Fibroblast of villous mesenchyme (primary cell): ENCODE data around the gene UMPS. TPM values are rescaled to one million over a fixed set of nuclear protein-coding genes. Genes with fewer than 3 reads are reported as not detected.

Experiments used
- DNase-seq: peaks from one replicate; pipeline ENCODE4 v3.0.0-alpha.2; 2010; ENCODE audit warnings: low read depth
- H3K4me3 ChIP-seq: 2 replicates; pipeline ENCODE4 v1.5.1; 2011; ENCODE audit warnings: low read depth, mild to moderate bottlenecking, low read length
- total RNA-seq: library from RNA; depleted of rRNA; stranded (reverse); fragments of >200 nt; gene quantifications from 2 replicates; pipeline ENCODE4 v1.2.3, GENCODE V29; 2012
- TF ChIP-seq, protein P1 (sequence below): IDR thresholded peaks from 2 replicates; pipeline ENCODE4 v1.5.1; 2012; ENCODE audit warnings: low read depth, mild to moderate bottlenecking, low read length; ENCODE audit not compliant: insufficient read depth

The UMPS gene
- total RNA-seq, 1 donor: 31.1 TPM

DNA sequence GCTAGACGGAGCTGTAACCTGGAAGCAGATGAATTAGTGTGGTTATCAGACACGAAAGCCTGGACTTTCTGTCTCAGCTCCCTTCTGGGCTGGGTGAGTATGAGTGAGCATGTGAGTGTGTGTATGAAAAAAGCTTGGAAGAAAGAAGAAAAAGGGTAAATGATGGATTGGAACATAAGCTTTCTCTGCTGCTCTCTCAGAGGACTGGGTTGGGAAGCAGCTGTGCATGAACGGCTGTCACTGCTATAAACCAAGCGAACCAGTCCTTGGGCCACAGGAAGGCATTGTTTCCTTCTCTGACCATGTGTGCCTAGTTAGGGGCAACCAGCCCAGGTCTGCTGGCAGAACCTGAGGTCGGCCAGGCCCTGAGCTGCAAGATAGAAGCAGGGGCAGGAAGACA lies 37.0 kb downstream of the UMPS start:
- TF ChIP-seq, protein P1, sequence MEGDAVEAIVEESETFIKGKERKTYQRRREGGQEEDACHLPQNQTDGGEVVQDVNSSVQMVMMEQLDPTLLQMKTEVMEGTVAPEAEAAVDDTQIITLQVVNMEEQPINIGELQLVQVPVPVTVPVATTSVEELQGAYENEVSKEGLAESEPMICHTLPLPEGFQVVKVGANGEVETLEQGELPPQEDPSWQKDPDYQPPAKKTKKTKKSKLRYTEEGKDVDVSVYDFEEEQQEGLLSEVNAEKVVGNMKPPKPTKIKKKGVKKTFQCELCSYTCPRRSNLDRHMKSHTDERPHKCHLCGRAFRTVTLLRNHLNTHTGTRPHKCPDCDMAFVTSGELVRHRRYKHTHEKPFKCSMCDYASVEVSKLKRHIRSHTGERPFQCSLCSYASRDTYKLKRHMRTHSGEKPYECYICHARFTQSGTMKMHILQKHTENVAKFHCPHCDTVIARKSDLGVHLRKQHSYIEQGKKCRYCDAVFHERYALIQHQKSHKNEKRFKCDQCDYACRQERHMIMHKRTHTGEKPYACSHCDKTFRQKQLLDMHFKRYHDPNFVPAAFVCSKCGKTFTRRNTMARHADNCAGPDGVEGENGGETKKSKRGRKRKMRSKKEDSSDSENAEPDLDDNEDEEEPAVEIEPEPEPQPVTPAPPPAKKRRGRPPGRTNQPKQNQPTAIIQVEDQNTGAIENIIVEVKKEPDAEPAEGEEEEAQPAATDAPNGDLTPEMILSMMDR: no peak
- no peak for DNase-seq
- no peak overlapping the region for H3K4me3 ChIP-seq

DNA sequence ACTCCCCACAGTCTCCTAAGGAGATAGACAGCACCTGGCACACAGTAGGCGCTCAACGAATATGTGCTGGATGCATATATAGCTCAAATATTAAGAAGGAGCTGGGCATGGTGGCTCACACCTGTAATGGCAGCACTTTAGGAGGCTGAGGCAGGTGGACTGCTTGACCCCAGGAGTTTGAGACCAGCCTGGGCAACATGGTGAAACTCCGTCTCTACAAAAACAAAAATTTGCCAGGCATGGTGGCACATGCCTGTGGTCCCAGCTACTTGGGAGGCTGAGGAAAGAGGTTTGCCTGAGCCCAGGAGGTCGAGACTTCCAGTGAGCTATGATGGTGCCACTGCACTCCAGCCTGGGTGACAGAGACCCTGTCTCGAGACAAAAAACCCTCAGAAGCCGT lies 37.4 kb downstream of the UMPS start:
- H3K4me3 ChIP-seq: no peak overlapping the region
- DNase-seq: no peak
- TF ChIP-seq, protein P1: no peak

DNA sequence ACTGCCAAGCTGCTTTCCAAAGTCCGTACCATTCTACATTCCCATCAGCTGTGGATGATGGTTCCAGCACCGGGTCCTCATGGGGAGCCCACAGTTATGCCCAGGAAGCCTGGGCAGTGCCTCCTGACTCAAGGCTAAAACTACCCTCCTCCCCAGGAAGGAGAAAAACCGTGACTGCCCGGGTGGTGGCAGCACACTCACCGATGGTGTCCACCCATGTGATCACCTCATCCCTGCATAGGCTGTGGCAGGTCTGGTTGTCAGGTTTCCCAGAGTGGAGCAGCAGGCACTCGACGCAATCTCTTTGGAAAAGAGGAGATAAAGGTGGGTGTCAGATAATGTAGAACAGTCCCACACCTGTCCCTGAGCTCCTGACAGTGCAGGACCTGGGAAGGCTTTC lies 38.6 kb downstream of the UMPS start:
- no peak overlapping the region for H3K4me3 ChIP-seq
- TF ChIP-seq, protein P1: peak; percentile 32
- DNase-seq: no peak

DNA sequence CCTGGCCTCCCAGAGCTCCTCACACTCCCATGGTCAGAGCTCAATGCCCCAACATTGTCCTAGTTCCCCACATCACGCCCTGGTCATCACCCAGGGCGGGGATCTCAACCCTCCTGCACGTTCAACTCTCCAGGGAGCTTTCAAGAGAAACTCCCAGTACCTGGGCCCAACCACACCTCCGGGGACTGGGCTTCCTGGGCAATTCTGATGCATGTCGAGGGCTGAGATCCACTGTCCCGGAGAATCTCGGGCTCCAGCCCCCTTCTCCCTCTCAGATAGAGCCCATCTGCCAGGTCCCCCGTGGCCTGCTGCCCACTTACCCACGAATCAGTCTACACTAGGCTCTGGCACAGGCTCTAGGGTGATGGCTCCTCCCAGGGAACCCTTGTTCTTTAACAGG lies 39.2 kb downstream of the UMPS start:
- TF ChIP-seq, protein P1: no peak
- no peak for DNase-seq
- no peak overlapping the region for H3K4me3 ChIP-seq

DNA sequence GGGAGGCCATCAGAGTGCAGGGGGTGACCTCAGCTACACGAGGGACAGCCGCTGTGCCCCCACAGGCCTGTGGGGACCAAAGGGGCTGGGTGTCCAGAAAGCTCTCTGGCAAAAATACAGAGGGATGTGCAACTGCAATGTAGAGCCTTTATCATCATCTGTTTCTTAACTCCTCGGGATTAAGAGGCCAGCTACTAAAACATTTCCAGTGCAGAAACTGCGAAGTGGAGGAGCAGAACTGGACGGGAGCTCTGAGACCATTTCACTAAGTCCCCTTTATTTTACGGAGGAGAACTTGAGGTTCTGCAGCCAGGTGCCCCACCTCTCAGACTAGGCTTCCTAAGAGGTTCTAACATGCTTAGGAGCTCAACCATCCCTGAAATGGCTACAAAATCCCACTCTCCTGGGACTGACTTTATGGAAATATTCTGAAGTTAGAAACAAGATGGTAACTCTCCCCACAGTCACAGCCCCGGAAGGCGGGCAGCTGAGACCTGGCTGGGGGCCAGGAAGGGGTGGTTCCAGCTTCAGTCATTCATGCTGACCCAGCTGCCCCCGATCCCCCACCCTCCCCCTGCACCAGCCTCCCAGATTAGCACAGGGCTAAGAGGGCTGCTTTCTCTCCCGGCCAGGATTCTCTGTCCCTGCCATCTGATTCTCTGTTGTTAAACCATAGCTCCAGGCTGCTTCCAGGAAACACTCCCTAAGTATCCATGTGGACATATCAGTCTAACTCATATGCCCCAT lies 40.3 kb downstream of the UMPS start:
- no peak overlapping the region for H3K4me3 ChIP-seq
- TF ChIP-seq, protein P1: no peak
- peak; percentile 85 for DNase-seq

DNA sequence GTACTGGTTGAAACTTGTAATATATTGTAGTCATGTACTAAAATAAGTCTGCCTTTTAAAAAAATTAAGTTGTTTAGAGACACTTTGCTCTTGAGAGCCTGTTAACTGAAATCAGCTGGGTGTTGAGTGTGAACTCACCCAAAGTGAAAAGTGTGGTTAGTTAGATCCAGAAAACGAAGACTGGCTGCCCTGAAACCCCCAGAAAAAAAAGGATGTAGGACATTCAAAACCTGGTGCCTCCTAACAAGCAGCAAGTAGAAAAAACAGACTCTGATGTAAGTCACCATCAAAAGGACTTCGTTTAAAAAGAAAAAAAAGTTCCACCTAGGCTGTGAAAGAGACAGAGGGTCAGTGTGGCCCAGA lies 40.8 kb downstream of the UMPS start:
- H3K4me3 ChIP-seq: no peak overlapping the region
- TF ChIP-seq, protein P1: no peak
- no peak for DNase-seq
